NK-92 (cell line): Measurements from ENCODE around the gene RNU11.
"Not testable (repeated sequence)": the region's sequence is repeated elsewhere in the genome, so short reads cannot be mapped to it uniquely, and the experiment has no call there.

Experiments used
- DNase-seq: peaks from one replicate; lab custom pipeline; 2025; ENCODE audit not compliant: unreplicated experiment; lab: John Stamatoyannopoulos, UW

Gene RNU11

DNA sequence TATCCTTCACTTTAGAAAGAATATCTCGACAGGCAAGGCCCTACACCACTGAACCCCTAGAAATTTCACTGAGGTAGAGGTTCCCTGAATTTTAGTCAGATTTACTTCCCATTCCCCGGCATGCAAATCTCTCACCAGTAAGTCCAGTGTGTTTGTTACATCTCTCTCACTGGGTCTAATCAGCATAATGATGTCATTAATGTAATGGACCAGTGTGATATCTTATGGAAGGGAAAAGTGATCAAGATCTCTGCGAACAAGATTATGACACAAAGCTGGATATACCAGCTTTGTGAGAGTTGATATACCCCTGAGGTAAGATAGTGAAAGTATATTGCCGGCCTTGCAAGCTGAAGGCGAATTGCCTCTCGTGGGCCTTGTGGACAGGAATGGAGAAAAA is 7.9 kb downstream of the RNU11 start:
- DNase-seq = no peak

GRCh38 chr1:28663871-28664470 is 15.6 kb downstream of the RNU11 start:
- no peak for DNase-seq

DNA sequence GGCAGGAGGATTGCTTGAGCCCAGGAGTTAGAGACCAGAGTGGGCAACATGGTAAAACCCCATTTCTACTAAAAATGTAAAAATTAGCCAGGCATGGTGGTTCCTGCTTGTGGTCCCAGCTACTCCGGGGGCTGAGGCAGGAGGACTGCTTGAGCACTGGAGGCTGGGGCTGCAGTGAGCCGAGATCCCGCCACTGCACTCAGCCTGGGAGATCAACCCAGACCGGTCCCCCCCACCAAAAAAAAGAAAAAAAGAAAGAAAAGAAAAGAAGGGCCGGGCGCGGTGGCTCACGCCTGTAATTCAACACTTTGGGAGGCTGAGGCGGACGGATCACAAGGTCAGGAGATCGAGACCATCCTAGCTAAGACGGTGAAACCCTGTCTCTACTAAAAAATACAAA is 18.4 kb downstream of the RNU11 start:
- no peak for DNase-seq

DNA sequence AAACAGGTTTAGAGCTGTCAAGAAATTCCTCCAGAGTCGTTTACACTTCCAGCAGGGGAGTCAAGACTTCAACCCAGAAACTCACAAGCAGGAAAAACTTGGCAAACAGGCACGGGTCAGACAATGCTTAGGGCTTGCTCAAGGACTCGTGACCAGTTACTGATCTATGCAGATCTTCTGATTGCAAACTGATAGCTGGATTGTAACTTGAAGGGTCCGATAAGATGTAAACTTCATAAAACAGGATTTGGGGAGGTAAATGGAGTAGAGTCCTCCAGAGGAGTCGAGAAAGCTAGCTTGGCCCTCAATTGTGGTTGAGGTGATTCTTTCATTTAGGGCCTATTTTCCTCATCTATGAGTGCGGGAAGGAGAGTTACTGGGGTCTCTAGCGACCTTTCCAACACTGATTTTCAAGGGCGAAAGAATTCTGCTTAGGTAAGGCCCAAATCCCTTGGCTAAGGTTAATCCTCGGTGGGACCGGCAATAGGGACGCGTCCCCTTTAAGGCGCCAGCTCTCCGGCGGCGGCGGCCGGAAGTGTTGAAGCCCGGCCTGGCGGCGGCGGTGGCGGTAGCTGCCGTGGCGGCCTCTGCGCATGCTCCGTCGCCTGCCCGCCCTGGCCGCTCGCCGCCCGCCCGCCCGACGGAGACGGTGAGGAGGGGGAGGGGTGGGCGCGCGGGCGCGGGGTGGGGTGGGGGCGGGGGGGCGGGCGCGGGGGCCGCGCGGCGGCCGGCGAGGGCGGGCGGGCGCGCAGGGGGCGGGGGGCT is 20.0 kb downstream of the RNU11 start, which contains the start of gene GMEB1:
Gene GMEB1 (plus strand): TSS at position 594 of the 765 bp plus-strand sequence. CDS start 14,829 bp downstream, outside the sequence.
- DNase-seq = no peak

DNA sequence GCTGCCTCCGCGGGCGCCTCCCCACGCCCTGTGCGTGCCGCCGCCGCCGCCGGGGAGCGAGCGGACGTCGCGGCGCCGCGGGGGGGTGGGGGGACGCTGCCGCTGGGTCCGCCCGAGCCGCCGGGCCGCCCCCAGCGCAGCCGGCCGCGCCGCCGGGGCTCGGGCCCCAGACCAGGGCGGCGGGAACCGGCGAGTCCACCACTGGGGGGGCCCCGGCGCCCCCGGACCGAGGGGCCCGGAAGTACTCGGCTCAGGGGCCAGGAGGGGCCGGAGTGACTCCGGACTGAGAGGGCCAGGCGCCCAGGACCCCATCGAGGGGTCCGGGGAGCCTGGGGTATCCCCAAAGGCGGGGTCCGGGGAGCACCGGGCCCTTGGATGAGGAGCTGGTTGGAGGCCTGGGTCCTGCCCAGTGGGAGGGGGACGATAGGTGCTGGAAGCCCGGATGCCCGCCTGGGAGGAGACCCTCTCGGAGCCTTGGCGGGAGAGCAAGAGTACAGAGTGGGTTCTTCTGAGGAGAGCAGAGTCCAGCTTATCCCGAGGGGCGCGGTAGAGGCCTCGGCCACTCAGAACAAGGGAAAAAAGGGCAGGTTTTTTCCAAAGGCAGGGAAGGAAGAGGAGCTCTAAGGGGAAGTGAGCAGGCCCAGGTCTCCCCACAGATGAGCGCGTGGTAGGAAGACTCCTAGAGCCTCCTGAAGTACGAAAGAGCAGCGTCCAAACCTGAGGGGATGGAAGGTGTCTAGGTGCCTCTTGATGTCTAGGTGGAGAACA is 20.7 kb downstream of the RNU11 start:
- no peak for DNase-seq

DNA sequence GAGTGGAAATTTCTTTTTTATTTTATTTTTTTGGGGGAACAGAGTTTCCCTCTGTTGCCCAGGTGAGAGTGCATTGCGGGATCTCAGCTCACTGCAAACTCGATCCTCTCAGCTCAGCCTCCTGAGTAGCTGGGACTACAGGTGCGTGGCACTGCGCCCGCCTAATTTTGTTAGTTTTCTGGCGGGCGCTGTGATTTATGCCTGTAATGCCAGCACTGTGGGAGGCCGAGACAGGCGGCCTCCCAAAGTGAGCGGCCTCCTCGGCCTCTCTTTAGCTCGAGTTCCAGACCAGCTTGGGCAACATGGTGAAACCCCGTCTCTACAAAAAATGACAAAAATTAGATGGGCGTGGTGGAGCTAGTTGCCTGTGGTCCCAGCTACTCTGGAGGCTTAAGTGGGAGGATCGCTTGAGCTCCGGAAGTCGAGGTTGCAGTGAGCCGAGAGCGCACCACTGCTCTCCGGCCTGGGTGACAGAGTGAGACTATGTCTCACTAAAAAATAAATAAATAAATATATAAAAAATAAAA is 22.9 kb downstream of the RNU11 start:
- no peak for DNase-seq

DNA sequence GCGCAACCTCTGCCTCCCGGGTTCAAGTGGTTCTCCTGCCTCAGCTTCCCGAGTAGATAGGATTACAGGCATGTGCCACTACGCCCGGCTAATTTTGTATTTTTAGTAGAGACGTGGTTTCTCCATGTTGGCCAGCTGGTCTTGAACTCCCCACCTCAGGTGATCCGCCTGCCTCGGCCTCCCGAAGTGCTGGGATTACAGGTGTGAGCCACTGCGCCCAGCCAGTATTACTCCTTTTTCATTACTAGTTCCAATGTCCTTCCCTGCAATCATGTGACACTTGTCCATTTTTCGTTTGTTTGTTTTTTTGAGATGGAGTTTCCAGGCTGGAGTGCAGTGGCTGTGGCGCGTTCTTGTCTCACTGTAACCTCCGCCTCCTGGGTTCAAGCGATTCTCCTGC is 24.6 kb downstream of the RNU11 start:
- not testable (repeated sequence) for DNase-seq

- DNase-seq = no peak
These were observed 27.5 kb downstream of the RNU11 start for GRCh38 chr1:28675924-28676257.

GRCh38 chr1:28680151-28680550 is 31.8 kb downstream of the RNU11 start:
- DNase-seq = no peak

GRCh38 chr1:28682840-28683239 is 34.4 kb downstream of the RNU11 start:
- no peak for DNase-seq

GRCh38 chr1:28684937-28685336 is 36.5 kb downstream of the RNU11 start:
- DNase-seq = no peak

DNA sequence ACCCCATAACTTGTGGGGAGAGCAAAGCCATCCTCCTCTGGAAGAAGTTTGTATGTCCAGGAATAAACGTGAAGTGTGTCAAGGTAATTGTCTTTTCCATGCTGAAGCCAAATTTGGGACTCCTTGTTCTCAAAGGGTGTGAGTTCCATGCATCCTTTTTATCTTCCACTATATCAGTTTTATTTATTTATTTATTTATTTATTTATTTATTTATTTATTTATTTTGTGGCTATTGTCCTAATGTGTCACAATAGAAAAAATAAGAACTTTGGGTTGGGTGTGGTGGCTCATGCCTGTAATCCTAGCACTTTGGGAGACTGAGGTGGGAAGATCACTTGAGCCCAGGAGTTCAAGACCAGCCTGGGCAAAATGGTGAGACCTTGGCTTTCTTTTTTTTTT is 43.2 kb downstream of the RNU11 start:
- not testable (repeated sequence) for DNase-seq
